GM12891 (cell line): ENCODE data around the gene ZNF330. TPM values are rescaled to one million over a fixed set of nuclear protein-coding genes. Genes with fewer than 3 reads are reported as not detected.
A peak's percentile ranks its signal among the peaks of the same experiment; 100 is the strongest.
"Not testable (repeated sequence)": the region's sequence is repeated elsewhere in the genome, so short reads cannot be mapped to it uniquely, and the experiment has no call there.

ENCODE experiments used
- DNase-seq: peaks from one replicate; pipeline ENCODE4 v3.0.0; 2011; ENCODE audit warnings: low spot score; ENCODE audit not compliant: insufficient read length
- FAIRE-seq: peaks from 2 replicates; lab custom pipeline; 2011; peaks lifted over from hg19 to GRCh38; lab: Jason Lieb, UNC
- PAX5 ChIP-seq: IDR thresholded peaks from 2 replicates; pipeline ENCODE4 v1.6.1; 2011; ENCODE audit warnings: low read length, moderate library complexity, mild to moderate bottlenecking; ENCODE audit not compliant: insufficient read depth, severe bottlenecking
- POLR2A ChIP-seq: IDR thresholded peaks from 2 replicates; pipeline ENCODE4 v1.6.1; 2011; ENCODE audit warnings: low read depth, low read length, control low read depth
- POLR2AphosphoS5 ChIP-seq: IDR thresholded peaks from 2 replicates; pipeline ENCODE4 v1.6.1; 2011; ENCODE audit warnings: low read depth, low read length, control low read depth
- POU2F2 ChIP-seq: IDR thresholded peaks from 2 replicates; pipeline ENCODE4 v1.6.1; 2011; ENCODE audit warnings: low read depth, mild to moderate bottlenecking, control low read depth, low read length, moderate library complexity
- SPI1 ChIP-seq: IDR thresholded peaks from 2 replicates; pipeline ENCODE4 v1.6.1; 2011; ENCODE audit warnings: low read depth, low read length, control low read depth
- TAF1 ChIP-seq: IDR thresholded peaks from 2 replicates; pipeline ENCODE4 v1.6.1; 2011; ENCODE audit warnings: low read depth, low read length, control low read depth
- polyA plus RNA-seq: library from polyadenylated mRNA; unstranded; fragments of >200 nt; gene quantifications from one replicate; pipeline ENCODE4 v1.2.1, GENCODE V29; 2012; ENCODE audit warnings: low read depth, missing spikeins, inconsistent platforms; ENCODE audit not compliant: missing spikeins

Gene ZNF330
- polyA plus RNA-seq: 42.3 TPM

- peak; percentile 100 for FAIRE-seq
- peak; percentile 74 for TF ChIP-seq POLR2A
- TF ChIP-seq POLR2AphosphoS5: peak; percentile 84
- TF ChIP-seq TAF1: peak; percentile 70
- TF ChIP-seq POU2F2: 0 out of 2 replicates have a peak, but pooled peaks have one; percentile 15
- no peak for TF ChIP-seq SPI1
- no peak for TF ChIP-seq PAX5
Measured at GRCh38 chr4:141220691-141221659, at the start of gene ZNF330. ZNF330 (plus strand) TSS chr4:141220895; CDS start chr4:141222372, 1,477 bp downstream.

GRCh38 chr4:141174457-141174856 lies 46.2 kb upstream of the ZNF330 start:
- TF ChIP-seq PAX5: no peak
- TF ChIP-seq POU2F2: no peak
- no peak for TF ChIP-seq POLR2A
- no peak for TF ChIP-seq POLR2AphosphoS5
- peak; percentile 58 for TF ChIP-seq SPI1
- no peak for TF ChIP-seq TAF1
- DNase-seq (no peak), FAIRE-seq (peak; percentile 23)

More at GRCh38 chr4:141220691-141221659, at the start of gene ZNF330:
- peak; percentile 54 for DNase-seq

DNA sequence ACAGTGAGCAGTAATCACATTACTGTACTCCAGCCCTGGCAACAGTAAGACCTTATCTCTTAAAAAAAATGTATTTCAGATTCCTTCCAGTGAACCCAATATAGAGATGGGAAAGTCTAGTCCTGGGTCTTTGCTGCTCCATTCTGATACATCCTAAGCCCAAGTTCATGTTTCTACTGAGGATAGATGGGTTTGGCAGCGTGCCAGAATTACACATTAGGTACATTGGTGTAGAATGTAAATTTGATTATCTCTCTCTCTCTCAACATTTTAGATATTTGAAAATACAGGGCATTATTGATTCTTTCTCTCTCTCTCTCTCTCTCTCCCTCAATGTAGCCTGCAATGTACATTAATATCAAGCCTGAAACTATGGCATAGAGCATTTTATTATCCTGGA lies 43.5 kb upstream of the ZNF330 start:
- TF ChIP-seq SPI1 (no peak), PAX5 (no peak), POLR2A (no peak), POLR2AphosphoS5 (no peak), TAF1 (no peak), POU2F2 (no peak)
- no peak for DNase-seq
- FAIRE-seq: no peak

DNA sequence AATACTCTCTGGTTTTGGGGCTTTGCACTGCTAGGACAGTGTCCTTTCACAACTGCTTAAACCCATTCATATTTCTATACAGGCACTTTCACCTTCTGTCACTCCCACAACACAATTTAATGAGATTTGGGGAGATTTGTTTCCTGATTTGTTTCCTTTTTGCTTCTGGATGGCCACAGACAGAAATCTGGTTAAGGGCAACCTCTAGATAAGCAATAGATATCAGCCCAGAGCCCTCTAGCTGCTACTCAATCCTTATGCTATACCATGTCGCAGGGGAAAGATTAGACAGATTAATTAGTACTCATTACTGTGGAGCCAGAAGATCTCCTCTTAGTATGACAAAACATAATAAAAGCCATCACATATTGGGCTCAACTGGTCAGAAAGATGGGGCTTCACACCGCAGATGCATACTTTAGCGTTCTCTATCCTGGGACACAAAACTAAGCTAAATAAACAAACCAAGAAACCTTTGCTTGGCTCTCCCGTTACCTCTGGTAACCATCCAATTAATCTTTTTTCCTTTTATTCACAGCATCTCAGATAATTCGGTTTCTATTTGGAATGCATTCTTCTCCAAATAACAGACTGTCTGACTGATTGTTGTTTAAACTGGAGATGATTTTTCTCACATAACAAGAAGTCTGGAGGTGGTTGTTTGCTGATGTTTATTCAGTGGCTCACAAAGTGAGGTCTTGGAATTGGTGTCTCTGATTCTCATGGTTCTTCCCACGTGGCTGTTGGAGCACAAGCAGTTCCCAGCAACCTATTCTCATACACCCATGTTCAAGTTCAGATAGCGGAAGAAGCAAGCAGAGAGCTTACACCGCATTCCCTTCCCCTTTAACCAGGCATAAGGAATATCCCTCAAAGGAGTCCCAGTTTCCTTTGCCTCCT lies 41.0 kb upstream of the ZNF330 start:
- DNase-seq (no peak), FAIRE-seq (no peak)
- TF ChIP-seq PAX5: no peak

GRCh38 chr4:141180991-141181761 lies 39.5 kb upstream of the ZNF330 start:
- FAIRE-seq (no peak), DNase-seq (no peak)

DNA sequence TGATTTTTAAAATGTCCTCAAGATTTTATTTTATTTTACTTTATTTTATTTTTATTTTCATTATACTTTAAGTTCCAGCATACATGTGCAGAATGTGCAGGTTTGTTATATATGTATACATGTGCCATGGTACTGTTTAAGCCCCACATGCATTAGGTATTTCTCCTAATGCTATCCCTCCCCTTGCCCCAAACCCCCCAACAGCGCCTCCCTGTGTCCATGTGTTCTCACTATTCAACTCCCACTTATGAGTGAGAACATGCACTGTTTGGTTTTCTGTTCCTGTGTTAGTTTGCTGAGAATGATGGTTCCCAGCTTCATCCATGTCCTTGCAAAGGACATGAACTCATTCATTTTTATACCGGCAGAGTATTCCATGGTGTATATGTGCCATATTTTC lies 37.2 kb upstream of the ZNF330 start:
- not testable (repeated sequence) for DNase-seq, FAIRE-seq

More at GRCh38 chr4:141180991-141181761, 39.5 kb upstream of the ZNF330 start:
- TF ChIP-seq SPI1 (no peak), TAF1 (no peak), POLR2A (no peak), POU2F2 (no peak), PAX5 (no peak), POLR2AphosphoS5 (no peak)

DNA sequence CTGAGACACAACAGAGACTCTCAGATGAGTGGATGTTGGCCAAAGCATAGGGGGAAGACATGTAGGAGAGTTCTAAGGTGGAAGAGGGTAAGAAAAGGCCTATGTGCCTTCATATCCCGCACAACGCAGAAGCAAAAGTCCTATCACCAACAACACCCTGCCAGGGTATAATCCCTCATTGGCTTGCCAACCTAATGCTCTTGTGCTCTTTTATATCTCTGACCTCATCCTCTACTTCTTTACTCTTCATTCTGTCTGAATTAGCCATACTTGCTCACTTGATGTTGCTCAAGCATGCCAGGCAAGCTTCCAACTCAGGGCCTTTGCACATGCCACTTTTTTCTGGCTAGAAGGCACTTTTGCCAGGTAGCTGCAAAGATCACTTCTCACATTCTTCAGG lies 28.1 kb upstream of the ZNF330 start:
- FAIRE-seq: no peak
- DNase-seq: no peak
- TF ChIP-seq PAX5 (no peak), POLR2A (no peak), POU2F2 (no peak), POLR2AphosphoS5 (no peak), TAF1 (no peak), SPI1 (no peak)

DNA sequence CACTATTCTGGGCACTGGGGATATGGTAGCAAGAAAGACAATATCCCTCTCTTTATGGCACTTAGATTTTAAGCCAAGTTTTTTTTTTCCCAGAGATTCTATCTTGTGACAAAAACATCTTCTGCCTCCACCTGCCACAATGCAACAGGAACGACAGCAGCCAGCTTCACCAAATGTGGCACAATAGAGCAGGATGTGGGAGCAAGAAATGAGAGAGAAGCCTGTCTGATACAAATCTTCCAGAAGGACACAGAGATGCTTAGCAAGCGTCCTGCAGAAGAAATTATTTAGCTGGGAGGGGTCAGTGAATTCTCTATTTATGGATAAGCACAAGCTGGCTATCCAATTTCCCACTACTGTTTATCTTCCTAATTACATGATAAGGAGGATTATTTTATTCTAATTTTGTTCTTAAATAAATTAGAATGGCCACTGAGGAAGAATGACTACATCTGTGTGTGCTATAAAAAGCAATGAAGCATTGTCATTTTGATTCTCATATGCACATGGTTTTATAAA lies 27.1 kb upstream of the ZNF330 start:
- FAIRE-seq: no peak
- no peak for DNase-seq
- no peak for TF ChIP-seq POLR2AphosphoS5
- TF ChIP-seq TAF1: no peak

- TF ChIP-seq TAF1 (no peak), SPI1 (no peak), PAX5 (no peak), POLR2AphosphoS5 (no peak), POU2F2 (no peak), POLR2A (no peak)
- no peak for DNase-seq
- FAIRE-seq: no peak
Measured at GRCh38 chr4:141195095-141195707, 25.5 kb upstream of the ZNF330 start.
